ENCODE data around the gene CDC25B. TPM values are rescaled to one million over a fixed set of nuclear protein-coding genes. Genes with fewer than 3 reads are reported as not detected.

CDC25B gene
- total and polyA plus RNA-seq, 2 donors (not counting 3 experiments of a cell fraction or from before 2014, with no cell fraction given): 46.7 to 76.5 TPM

GRCh38 chr20:3818155-3819151, 22.3 kb downstream of the CDC25B start:
- BruUV-seq (replicated peaks): no TSS peak
- POLR2A ChIA-PET: interaction anchor here (0.7 to 1.0 kb wide), 4 partner anchors 31 to 1014 kb away, joined by 3 to 7 read pairs (median 5); partner anchors contain the start of gene CENPB
- CTCF ChIA-PET: interaction anchor here (0.6 to 5.1 kb wide), 21 partner anchors 17 to 1001 kb away, joined by 3 to 214 read pairs (median 8); partner anchors contain the start of genes ADISSP, CDC25B, CENPB and SPEF1
- peak; percentile 90 for FAIRE-seq
- Histone ChIP-seq H4K20me1 (replicated peaks; ENCODE audit: control insufficient read depth, extremely low read depth, insufficient read depth, low read length) (no peaks in the 10 kb centered on the region), H3K4me2 (ENCODE audit: insufficient read depth, low read length) (no peak overlapping the region), H3K4me3 (replicated peaks in 1 of 3; ENCODE audit: insufficient read depth in 1 of 3, low read depth in 1 of 3, low read length in 3 of 3) (no peak overlapping the region), H3K27me3 (ENCODE audit: control insufficient read depth in 2 of 2, insufficient read depth in 2 of 2, low read length in 2 of 2) (no peaks in the 10 kb centered on the region), H3K4me1 (ENCODE audit: control insufficient read depth, extremely low read depth, insufficient read depth, low read length) (peaks cover 7% of the 10 kb centered on the region), H3K9me3 (replicated peaks; ENCODE audit: control insufficient read depth, insufficient read depth, low read length) (no peaks in the 10 kb centered on the region), H3K9me1 (replicated peaks; ENCODE audit: control insufficient read depth, extremely low read depth, insufficient read depth, low read length) (no peaks in the 10 kb centered on the region), H3K79me2 (ENCODE audit: control insufficient read depth, insufficient read depth, low read length) (peaks cover 4% of the 10 kb centered on the region), H2AFZ (ENCODE audit: low read depth, low read length) (no peak overlapping the region), H3K27ac (ENCODE audit: insufficient read depth, low read depth, low read length) (no peak overlapping the region), H3K9ac (replicated peaks; ENCODE audit: extremely low read depth, insufficient read depth, low read length) (no peak overlapping the region), H3K36me3 (ENCODE audit: control insufficient read depth in 2 of 2, extremely low read depth in 1 of 2, insufficient read depth in 2 of 2, low read length in 2 of 2) (peaks cover 0 to 2% of the 10 kb centered on the region in 2 experiments)
- dilution Hi-C loops (cut with MboI; ENCODE audit: extremely low pct_ligation_motif_present, low sequenced_read_pairs) (no loop called here), intact Hi-C loops (cut with micrococcal nuclease) (loop anchor here (1.0 kb wide), 1 partner anchor 65 kb away; no protein-coding TSS in a partner anchor)
- DNase-seq (ENCODE audit: low read depth, low spot score): peak; percentile 69
- TF ChIP-seq MYC (IDR thresholded peaks at IDR 0.05; ENCODE audit: low read depth, low read length) (no peak), JUN (IDR thresholded peaks at IDR 0.05; ENCODE audit: borderline replicate concordance, insufficient read depth, insufficient read length, low read depth) (no peak), FOS (IDR thresholded peaks at IDR 0.05; ENCODE audit: borderline replicate concordance, insufficient read depth, low read length) (peak; percentile 22), CTCF (IDR thresholded peaks at IDR 0.05; ENCODE audit: extremely low read depth in 1 of 2, insufficient read depth in 1 of 2, low read depth in 1 of 2, low read length in 2 of 2) (peak; percentile 80 to 81), POLR2AphosphoS5 (IDR thresholded peaks at IDR 0.05; ENCODE audit: insufficient read depth, low read depth, low read length) (no peak), EZH2 (IDR thresholded peaks at IDR 0.05; ENCODE audit: borderline replicate concordance, low read depth, low read length, severe bottlenecking) (no peak), GATA2 (IDR thresholded peaks at IDR 0.05; ENCODE audit: insufficient read depth, insufficient read length, low read depth, low read length) (no peak)
